GM21717 (cell line): ENCODE results near the gene VAPB.

ENCODE experiments used
- ATAC-seq: cut with Tn5 transposase; IDR thresholded peaks from one replicate; pipeline ENCODE4 v1.9.1; 2021; ENCODE audit warnings: mild to moderate bottlenecking, moderate library complexity; ENCODE audit not compliant: unreplicated experiment

The VAPB gene

DNA sequence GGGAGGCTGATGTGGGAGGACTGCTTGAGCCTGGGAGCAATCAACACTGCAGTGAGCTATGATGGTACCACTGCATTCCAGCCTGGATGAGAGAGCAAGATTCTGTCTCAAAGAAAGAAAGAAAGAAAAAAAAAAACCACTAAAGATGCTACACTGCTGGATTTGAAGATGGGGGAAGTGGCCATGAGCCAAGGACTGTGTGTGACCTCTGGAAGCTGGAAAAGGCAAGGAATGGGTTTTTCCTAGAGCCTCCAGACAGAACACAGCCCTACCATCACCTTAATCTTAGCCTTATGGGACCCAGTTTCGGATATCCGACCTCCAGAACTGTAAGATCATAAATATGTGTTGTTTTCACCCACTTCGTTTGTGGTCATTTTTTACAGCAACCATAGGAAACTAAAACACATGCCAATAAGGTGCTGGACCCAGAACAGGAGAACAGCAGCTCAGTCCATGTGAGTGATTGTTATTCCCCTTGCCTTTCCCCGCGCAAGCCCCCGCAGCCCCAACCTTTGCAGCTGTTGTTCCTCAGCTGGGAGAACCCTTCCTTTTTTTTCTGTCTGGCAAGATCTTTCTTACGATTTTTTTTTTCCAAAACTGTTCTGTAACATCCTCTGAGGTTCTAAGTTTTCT, 11.1 kb upstream of the VAPB start:
- ATAC-seq, result no peak

- no peak for ATAC-seq
Observed at GRCh38 chr20:58378704-58379103, 10.3 kb upstream of the VAPB start.

GRCh38 chr20:58381627-58382026, 7.4 kb upstream of the VAPB start:
- ATAC-seq, result no peak

GRCh38 chr20:58382096-58382495, 6.9 kb upstream of the VAPB start:
- no peak for ATAC-seq

GRCh38 chr20:58384821-58385220, 4.2 kb upstream of the VAPB start:
- ATAC-seq, result no peak

GRCh38 chr20:58388028-58388601, 914 bp upstream of the VAPB start:
- ATAC-seq, result no peak

GRCh38 chr20:58389324-58389967, 417 bp downstream of the VAPB start:
- peak; percentile 25 for ATAC-seq

GRCh38 chr20:58389968-58390658, 1.1 kb downstream of the VAPB start:
- no peak for ATAC-seq

GRCh38 chr20:58390659-58391035, 1.6 kb downstream of the VAPB start:
- ATAC-seq, result no peak

DNA sequence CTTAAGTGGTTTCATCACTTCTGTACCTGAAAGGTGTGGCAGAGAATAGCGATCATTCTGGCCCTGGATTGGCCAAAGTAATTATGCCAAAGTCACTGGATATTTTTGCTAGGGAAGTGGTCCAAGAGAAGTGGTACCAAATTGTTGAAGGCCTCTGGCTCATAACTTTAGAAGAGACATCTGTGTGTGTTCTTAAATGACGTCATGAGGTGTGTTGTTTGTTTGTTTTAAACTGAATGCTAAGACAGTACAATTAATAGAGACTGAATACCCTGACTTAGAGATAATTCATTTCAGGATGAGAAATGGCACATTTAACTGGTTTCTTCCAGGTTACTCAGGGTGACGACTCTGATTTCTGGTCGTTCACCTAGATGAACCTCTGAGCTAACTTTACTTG, 3.3 kb downstream of the VAPB start:
- no peak for ATAC-seq

- ATAC-seq, result no peak
Observed at GRCh38 chr20:58393299-58393698, 4.3 kb downstream of the VAPB start.

- no peak for ATAC-seq
Observed at GRCh38 chr20:58394801-58395200, 5.8 kb downstream of the VAPB start.

DNA sequence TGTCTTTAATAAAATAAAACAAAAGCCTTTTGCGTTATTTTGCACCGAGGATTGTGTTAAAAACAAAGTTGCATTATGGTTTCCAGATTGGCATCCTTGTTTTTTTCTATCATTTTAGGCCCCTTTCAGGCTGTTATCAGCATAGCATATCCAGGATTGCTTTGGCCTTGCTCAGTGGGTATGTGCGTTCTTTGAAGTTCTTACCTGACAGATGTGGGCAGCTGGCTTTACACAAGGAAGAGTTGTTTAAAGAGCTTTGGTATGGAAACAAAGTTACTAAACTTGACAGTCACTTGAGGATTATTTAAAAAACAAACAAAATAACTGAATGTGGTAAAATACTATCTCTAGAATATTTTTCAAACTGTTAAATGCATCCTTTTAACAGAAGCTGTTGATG, 6.6 kb downstream of the VAPB start:
- no peak for ATAC-seq

- no peak for ATAC-seq
Observed at GRCh38 chr20:58397429-58397828, 8.4 kb downstream of the VAPB start.

GRCh38 chr20:58398254-58398653, 9.2 kb downstream of the VAPB start:
- no peak for ATAC-seq

GRCh38 chr20:58399926-58400325, 10.9 kb downstream of the VAPB start:
- no peak for ATAC-seq

DNA sequence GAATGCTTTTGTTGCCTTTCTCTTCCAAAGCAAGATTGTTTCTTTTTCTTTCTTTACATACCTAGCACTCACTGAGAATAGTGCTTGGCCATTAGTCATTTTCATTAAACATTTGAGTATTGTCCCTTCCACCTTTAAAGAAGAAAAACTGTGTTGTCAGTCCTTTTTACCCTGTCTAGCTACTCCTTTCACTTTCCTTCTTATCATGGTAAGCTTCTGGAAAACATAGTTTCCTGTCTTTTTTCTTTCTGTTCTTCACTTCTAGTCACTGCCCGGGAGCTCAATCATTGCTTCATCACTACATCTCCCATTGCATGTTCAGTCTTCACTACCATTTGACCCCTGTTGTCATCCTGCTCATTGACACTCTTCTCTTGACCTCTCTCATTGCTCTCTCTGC, 12.1 kb downstream of the VAPB start:
- ATAC-seq, result no peak

- no peak for ATAC-seq
Observed at GRCh38 chr20:58402305-58402704, 13.3 kb downstream of the VAPB start.

GRCh38 chr20:58402827-58403226, 13.8 kb downstream of the VAPB start:
- peak; percentile 61 for ATAC-seq

DNA sequence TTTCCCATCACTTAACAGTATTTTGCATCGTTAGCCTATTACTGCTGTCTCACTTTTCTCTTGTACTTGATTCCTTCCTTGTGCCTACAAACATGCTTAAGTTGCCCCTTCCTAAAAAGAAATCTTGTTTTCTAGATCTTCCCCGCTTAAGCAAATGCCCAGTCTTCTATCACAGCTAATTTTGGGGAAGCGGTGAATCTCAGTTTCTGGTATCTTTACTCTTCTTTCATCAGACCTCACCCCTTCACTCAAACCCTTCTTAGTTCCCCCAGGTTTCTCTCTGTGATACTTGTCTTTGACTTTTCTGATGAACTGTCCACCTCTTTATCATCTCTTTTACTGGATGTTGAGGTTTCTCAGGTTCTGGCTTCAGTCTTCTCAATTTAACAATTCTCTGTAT, 14.2 kb downstream of the VAPB start:
- ATAC-seq, result no peak

GRCh38 chr20:58405504-58406291, 16.7 kb downstream of the VAPB start:
- no peak for ATAC-seq
